Right lobe of liver (tissue), 6 donors: ENCODE results near the gene KANSL1. TPM values are rescaled to one million over a fixed set of nuclear protein-coding genes. Genes with fewer than 3 reads are reported as not detected.
A peak's percentile ranks its signal among the peaks of the same experiment; 100 is the strongest.

ENCODE experiments used
- ATAC-seq, 4 donors: fragments of 200-7000 bp; cut with Tn5 transposase; one replicate each; pipeline ENCODE4 v1.9.1; 2020; ENCODE audit warnings: mild to moderate bottlenecking in 4 of 4, moderate library complexity in 4 of 4
- DNase-seq, 3 donors: peaks; one replicate each; pipeline ENCODE4 v3.0.0-alpha.2; 2020
- H3K27ac ChIP-seq, 3 donors: fragments of 200-600 bp; one replicate each; pipeline ENCODE4 v1.8.0; 2022
- H3K27me3 ChIP-seq, 2 donors: fragments of 200-600 bp; one replicate each; pipeline ENCODE4 v1.8.0; 2022
- H3K36me3 ChIP-seq, 4 donors: fragments of 200-600 bp; sonication (generic) in 1 of 4; one replicate each; pipeline versions ENCODE4 v1.5.1 to v1.8.0; 2017 to 2022; ENCODE audit warnings: control low read depth in 1 of 4
- H3K4me1 ChIP-seq, 4 donors: fragments of 200-600 bp; sonication (generic) in 1 of 4; one replicate each; pipeline versions ENCODE4 v1.5.1 to v1.8.0; 2017 to 2022; ENCODE audit warnings: control low read depth in 1 of 4
- H3K4me3 ChIP-seq, 3 donors: fragments of 200-600 bp; one replicate each; pipeline ENCODE4 v1.8.0; 2022
- H3K9me3 ChIP-seq, 4 donors: fragments of 200-600 bp; sonication (generic) in 1 of 4; one replicate each; pipeline versions ENCODE4 v1.5.1 to v1.8.0; 2017 to 2022; ENCODE audit warnings: control low read depth in 1 of 4
- CTCF ChIP-seq, 4 donors: fragments of 200-600 bp in 3 of 4; fragments of 450-650 bp in 1 of 4; IDR thresholded peaks; one replicate each; pipeline versions ENCODE4 v1.5.1 to v1.8.0; 2016 to 2022; ENCODE audit warnings: antibody characterized with exemption in 4 of 4, mild to moderate bottlenecking in 2 of 4
- POLR2A ChIP-seq: fragments of 450-650 bp; IDR thresholded peaks from one replicate; pipeline ENCODE4 v1.6.1; 2017; ENCODE audit warnings: antibody characterized with exemption, mild to moderate bottlenecking
- WGBS: methylation state at CpG from one replicate; pipeline ENCODE4 v1.1.6; 2018; ENCODE audit warnings: low coverage, low lambda C conversion rate; ENCODE audit not compliant: insufficient coverage; ENCODE audit errors: missing lambda C conversion rate; 5-methylcytosine and 5-hydroxymethylcytosine counted together
- intact Hi-C, 2 donors: fragments of 100-400 bp; cut with DNase I; formaldehyde crosslinking; loops; one replicate each; pipeline versions ENCODE4 v1.11.2 to v1.14.1; 2022
- total RNA-seq, 6 experiments: library from RNA; depleted of rRNA in 2 of 6; stranded (reverse); fragments of >200 nt in 2 of 6; fragmentation: NEBNext Ultra II Directional in 3 of 6; extraction: Animal tissue kit (Norgen Biotek cat#: 25700) in 3 of 6; gene quantifications; one replicate each; pipeline versions ENCODE4 v1.1.0 to v1.2.4, GENCODE V29; 2016 to 2023
- donor health status: DM: no; HTN: yes; CAD: no.
- donor health status: DM: no; HTN: no; CAD: no.
- donor health status: DM: no; HTN: no; CAD: no.
- donor health status: DM: no; HTN: yes; CAD: no.
- donor health status: DM: no; HTN: yes; CAD: no.

KANSL1 gene
- total RNA-seq, 6 experiments from 2014 or later, result 23.1 to 29.5 (median 25.9) TPM

GRCh38 chr17:46082257-46082656 is 111.0 kb downstream of the KANSL1 start:
- peaks cover 0 to 3% (median 0%) of the 10 kb centered on the region in 4 donors for H3K4me1 ChIP-seq
- TF ChIP-seq CTCF (IDR thresholded peaks at IDR 0.05) (no peak), POLR2A (no peak)
- no peak overlapping the region for H3K27ac ChIP-seq
- no peak for ATAC-seq
- H3K27me3 ChIP-seq, result no peaks in the 10 kb centered on the region
- intact Hi-C loops, result no loop called here
- H3K4me3 ChIP-seq, result no peak overlapping the region
- H3K36me3 ChIP-seq, result no peaks in the 10 kb centered on the region
- no peak for DNase-seq
- WGBS, result 77% methylated on average over 2 of the region's 2 CpGs
- no peaks in the 10 kb centered on the region for H3K9me3 ChIP-seq

- no peaks in the 10 kb centered on the region for H3K9me3 ChIP-seq
- TF ChIP-seq POLR2A (no peak), CTCF (IDR thresholded peaks at IDR 0.05) (no peak)
- no peak for DNase-seq
- H3K27ac ChIP-seq, result no peak overlapping the region
- ATAC-seq, result no peak
- no peaks in the 10 kb centered on the region for H3K27me3 ChIP-seq
- intact Hi-C loops, result no loop called here
- no peak overlapping the region for H3K4me3 ChIP-seq
- peaks cover 0 to 3% (median 0%) of the 10 kb centered on the region in 4 donors for H3K4me1 ChIP-seq
- no peaks in the 10 kb centered on the region for H3K36me3 ChIP-seq
These were observed 112.3 kb downstream of the KANSL1 start for GRCh38 chr17:46081018-46081320.

- no peaks in the 10 kb centered on the region for H3K9me3 ChIP-seq
- ATAC-seq (peak in 2 of 4 donors; percentile 31 to 49), DNase-seq (no peak)
- WGBS, result 59% methylated on average over 6 of the region's 6 CpGs
- no peaks in the 10 kb centered on the region for H3K36me3 ChIP-seq
- no peak overlapping the region for H3K27ac ChIP-seq
- no peaks in the 10 kb centered on the region for H3K27me3 ChIP-seq
- no peak overlapping the region for H3K4me3 ChIP-seq
- TF ChIP-seq CTCF (IDR thresholded peaks at IDR 0.05) (no peak), POLR2A (no peak)
- intact Hi-C loops, result no loop called here
- H3K4me1 ChIP-seq, result peaks cover 0 to 3% (median 0%) of the 10 kb centered on the region in 4 donors
These were observed 112.9 kb downstream of the KANSL1 start for GRCh38 chr17:46080118-46081017.

- Histone ChIP-seq H3K27me3 (no peaks in the 10 kb centered on the region), H3K9me3 (no peaks in the 10 kb centered on the region), H3K4me3 (no peak overlapping the region), H3K27ac (no peak overlapping the region), H3K36me3 (no peaks in the 10 kb centered on the region), H3K4me1 (peaks cover 0 to 3% (median 0%) of the 10 kb centered on the region in 4 donors)
- DNase-seq (no peak), ATAC-seq (no peak)
- intact Hi-C loops, result no loop called here
- 90% methylated on average over 4 of the region's 4 CpGs for WGBS
- TF ChIP-seq CTCF (IDR thresholded peaks at IDR 0.05) (no peak), POLR2A (no peak)
These were observed 114.6 kb downstream of the KANSL1 start for GRCh38 chr17:46078675-46079074.
